ENCODE results near the gene JOSD1.

DNA sequence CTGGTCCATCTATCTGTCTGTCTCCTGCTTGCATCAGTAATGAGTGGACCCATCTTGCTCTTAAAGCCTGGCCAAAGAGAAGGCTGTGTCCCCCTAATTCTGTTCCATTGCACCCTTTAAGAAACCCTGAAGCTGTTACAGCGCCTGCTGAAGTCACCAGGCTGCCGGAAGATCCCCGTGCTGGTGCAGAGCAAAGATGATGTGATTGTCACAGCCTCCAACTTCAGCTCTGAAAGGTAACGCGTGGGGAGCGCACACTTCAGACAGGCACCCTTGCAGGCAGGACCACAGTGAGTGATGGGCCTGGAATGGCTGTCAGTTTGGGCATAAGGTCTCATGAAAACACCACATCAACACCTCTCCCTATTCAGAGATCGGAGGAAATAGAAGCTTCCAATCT is 23.4 kb upstream of the JOSD1 start:
- TF ChIP-seq EZH2phosphoT487 (IDR thresholded peaks at IDR 0.05; ENCODE audit: insufficient read depth, low read depth) (no peak), EZH2 (IDR thresholded peaks at IDR 0.05; ENCODE audit: insufficient read depth, poor library complexity, severe bottlenecking) (no peak)
